RWPE1 (cell line): Measurements from ENCODE around the gene IFT22.

Source experiments
- CTCF ChIA-PET: fragments of 350-600 bp; sonication (Branson Sonifier 250); formaldehyde crosslinking; extraction: SDS; loops from one replicate; lab custom pipeline; 2021; lab: Yijun Ruan, JAX
- POLR2A ChIA-PET: fragments of 400-600 bp; formaldehyde crosslinking; extraction: SDS; loops from one replicate; lab custom pipeline; 2020; ENCODE audit warnings: antibody characterized with exemption; ENCODE audit not compliant: low non-redundant PET; lab: Yijun Ruan, JAX
- DNase-seq: peaks from one replicate; pipeline ENCODE4 v3.0.0; 2012; ENCODE audit warnings: low spot score
- H3K27ac ChIP-seq: fragments of 450-650 bp; 2 replicates; pipeline ENCODE4 v1.5.1; 2017
- CTCF ChIP-seq: fragments of 450-650 bp; conservative IDR thresholded peaks from 2 replicates; pipeline ENCODE4 v1.5.1; 2017; ENCODE audit warnings: low read depth, mild to moderate bottlenecking

The IFT22 gene

GRCh38 chr7:101321491-101322401, at the start of gene IFT22:
TSS of gene IFT22 (minus strand) at chr7:101321812. CDS start at chr7:101321709, 103 bp downstream.
- DNase-seq = peak; percentile 90
- CTCF ChIA-PET = interaction anchor here (0.6 to 0.9 kb wide), 4 partner anchors 31 to 214 kb away, joined by 3 to 7 read pairs (median 4); no protein-coding TSS in a partner anchor
- POLR2A ChIA-PET = interaction anchor here (0.6 to 1.0 kb wide), 4 partner anchors 9 to 952 kb away, joined by 3 to 5 read pairs (median 4); no protein-coding TSS in a partner anchor
- H3K27ac ChIP-seq = peak within 1 kb of the TSS; percentile 80
- TF ChIP-seq CTCF = peak; percentile 67

- no peak for TF ChIP-seq CTCF
- ChIA-PET POLR2A (no interaction called here), CTCF (interaction anchor here (0.7 kb wide), 1 partner anchor 28 kb away, joined by 3 read pairs; no protein-coding TSS in a partner anchor)
- no peak for DNase-seq
- no peak overlapping the region for H3K27ac ChIP-seq
Observed at GRCh38 chr7:101370836-101371235, 49.2 kb upstream of the IFT22 start.

- DNase-seq = no peak
- ChIA-PET POLR2A (no interaction called here), CTCF (no interaction called here)
- no peak for TF ChIP-seq CTCF
- no peak overlapping the region for H3K27ac ChIP-seq
Observed at GRCh38 chr7:101368422-101369165, 47.0 kb upstream of the IFT22 start.

- ChIA-PET POLR2A (no interaction called here), CTCF (interaction anchor here (1.0 kb wide), 1 partner anchor 124 kb away, joined by 5 read pairs; no protein-coding TSS in a partner anchor)
- no peak for TF ChIP-seq CTCF
- DNase-seq = no peak
- H3K27ac ChIP-seq = no peak overlapping the region
Observed at GRCh38 chr7:101367676-101368075, 46.1 kb upstream of the IFT22 start.

- ChIA-PET CTCF (no interaction called here), POLR2A (interaction anchor here (0.9 kb wide), 1 partner anchor 11 kb away, joined by 4 read pairs; no protein-coding TSS in a partner anchor)
- DNase-seq = no peak
- no peak overlapping the region for H3K27ac ChIP-seq
- TF ChIP-seq CTCF = no peak
Observed at GRCh38 chr7:101365956-101366355, 44.3 kb upstream of the IFT22 start.
